Activated naive CD4-positive, alpha-beta T cell treated with anti-CD3 and anti-CD28 coated beads, Interleukin-2, amount 10 ng/mL, durations not matched to agents 7 days and 5 days (primary cell): Measurements from ENCODE around the gene EHBP1.
"Not testable (repeated sequence)": the region's sequence is repeated elsewhere in the genome, so short reads cannot be mapped to it uniquely, and the experiment has no call there.

ENCODE experiments used
- CTCF ChIA-PET: fragments of 350-600 bp; sonication (Branson Sonifier 250); formaldehyde crosslinking; loops from one replicate; lab custom pipeline; 2021; ENCODE audit warnings: antibody characterized with exemption; lab: Charles Lee
- DNase-seq: peaks from one replicate; pipeline ENCODE4 v3.0.0-alpha.2; 2020
- H3K27ac Mint-ChIP-seq: one replicate; pipeline ENCODE4 v1.8.0; 2021; ENCODE audit warnings: mild to moderate bottlenecking, moderate library complexity, mixed read lengths
- H3K27me3 Mint-ChIP-seq: one replicate; pipeline ENCODE4 v1.8.0; 2021; ENCODE audit warnings: mild to moderate bottlenecking, mixed read lengths
- H3K36me3 Mint-ChIP-seq: one replicate; pipeline ENCODE4 v1.8.0; 2021; ENCODE audit warnings: mixed read lengths
- H3K4me1 Mint-ChIP-seq: one replicate; pipeline ENCODE4 v1.8.0; 2021; ENCODE audit warnings: mixed read lengths
- H3K4me3 Mint-ChIP-seq: one replicate; pipeline ENCODE4 v1.8.0; 2021; ENCODE audit warnings: mild to moderate bottlenecking, moderate library complexity, mixed read lengths
- H3K9me3 Mint-ChIP-seq: one replicate; pipeline ENCODE4 v1.8.0; 2021; ENCODE audit warnings: mixed read lengths

Gene EHBP1

GRCh38 chr2:62736899-62737559 lies 31.5 kb downstream of the EHBP1 start:
- CTCF ChIA-PET, result interaction anchor here (0.6 kb wide), 1 partner anchor 807 kb away, joined by 3 read pairs; no protein-coding TSS in a partner anchor
- no peak for DNase-seq
- peaks cover 1% of the 10 kb centered on the region for H3K36me3 Mint-ChIP-seq
- H3K4me1 Mint-ChIP-seq, result peaks cover 3% of the 10 kb centered on the region
- no peak overlapping the region for H3K27ac Mint-ChIP-seq
- H3K9me3 Mint-ChIP-seq, result no peaks in the 10 kb centered on the region
- H3K4me3 Mint-ChIP-seq, result no peak overlapping the region
- H3K27me3 Mint-ChIP-seq, result no peaks in the 10 kb centered on the region

GRCh38 chr2:62738981-62739936 lies 33.7 kb downstream of the EHBP1 start:
- Mint-ChIP-seq H3K27me3 (no peaks in the 10 kb centered on the region), H3K4me3 (no peak overlapping the region), H3K36me3 (no peaks in the 10 kb centered on the region), H3K9me3 (no peaks in the 10 kb centered on the region), H3K4me1 (peaks cover 3% of the 10 kb centered on the region), H3K27ac (no peak overlapping the region)
- CTCF ChIA-PET, result interaction anchor here (0.9 kb wide), 1 partner anchor 15 kb away, joined by 3 read pairs; no protein-coding TSS in a partner anchor
- no peak for DNase-seq

- H3K9me3 Mint-ChIP-seq, result no peaks in the 10 kb centered on the region
Observed at GRCh38 chr2:62740221-62740620, 34.7 kb downstream of the EHBP1 start.

DNA sequence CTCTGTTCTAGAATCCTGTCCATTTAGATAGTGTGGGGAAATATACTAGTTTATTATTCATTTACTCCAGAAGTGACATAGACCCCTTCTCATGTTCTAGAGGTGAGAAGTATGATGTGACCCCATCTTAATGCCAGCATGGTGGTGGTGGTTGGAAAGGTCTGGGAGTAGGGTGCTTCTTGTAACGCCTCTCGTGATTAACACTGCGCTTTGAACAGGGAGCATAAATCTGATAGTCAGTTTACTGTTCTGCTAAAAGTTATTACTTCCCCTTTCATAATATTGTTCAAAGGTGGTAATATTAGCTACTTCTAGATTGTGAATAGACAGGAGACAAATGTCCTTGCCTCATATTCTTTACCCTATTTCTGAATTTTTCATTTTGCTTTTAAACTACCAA lies 35.6 kb downstream of the EHBP1 start:
- Mint-ChIP-seq H3K36me3 (no peaks in the 10 kb centered on the region), H3K4me3 (no peak overlapping the region), H3K4me1 (peaks cover 3% of the 10 kb centered on the region), H3K27me3 (no peaks in the 10 kb centered on the region), H3K27ac (no peak overlapping the region), H3K9me3 (no peaks in the 10 kb centered on the region)
- DNase-seq, result no peak
- CTCF ChIA-PET, result no interaction called here

More at GRCh38 chr2:62740221-62740620, 34.7 kb downstream of the EHBP1 start:
- CTCF ChIA-PET, result interaction anchor here (0.9 kb wide), 1 partner anchor 16 kb away, joined by 3 read pairs; no protein-coding TSS in a partner anchor
- Mint-ChIP-seq H3K27me3 (no peaks in the 10 kb centered on the region), H3K27ac (no peak overlapping the region), H3K36me3 (no peaks in the 10 kb centered on the region), H3K4me3 (no peak overlapping the region), H3K4me1 (peaks cover 3% of the 10 kb centered on the region)
- DNase-seq, result no peak

- no peaks in the 10 kb centered on the region for H3K27me3 Mint-ChIP-seq
- CTCF ChIA-PET, result interaction anchor here (1.7 kb wide), 1 partner anchor 33 kb away, joined by 4 read pairs; no protein-coding TSS in a partner anchor
- H3K27ac Mint-ChIP-seq, result no peak overlapping the region
Observed at GRCh38 chr2:62741954-62742722, 36.6 kb downstream of the EHBP1 start.

DNA sequence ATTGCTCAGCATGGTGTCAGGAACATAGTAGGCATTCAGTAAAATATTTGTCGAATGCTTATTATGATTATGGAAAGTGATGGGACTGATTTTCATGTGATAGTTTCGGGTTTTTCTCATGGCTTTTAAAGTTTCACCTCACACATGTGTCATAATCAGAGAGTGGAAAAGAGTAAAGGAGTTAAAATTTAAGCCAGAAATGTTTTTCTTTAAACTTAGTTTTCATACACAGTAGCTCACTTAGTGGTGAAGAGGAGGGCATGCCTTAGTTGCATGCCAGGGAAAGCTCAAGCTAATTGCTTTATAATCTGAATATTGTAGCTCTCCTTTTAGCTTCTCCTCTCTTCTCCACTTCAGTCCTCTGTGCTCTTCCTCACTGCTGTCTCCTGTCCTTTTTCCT lies 38.0 kb downstream of the EHBP1 start:
- no peak for DNase-seq
- Mint-ChIP-seq H3K4me1 (peaks cover 3% of the 10 kb centered on the region), H3K9me3 (no peaks in the 10 kb centered on the region), H3K4me3 (no peak overlapping the region), H3K27me3 (no peaks in the 10 kb centered on the region), H3K27ac (no peak overlapping the region), H3K36me3 (peaks cover 3% of the 10 kb centered on the region)
- CTCF ChIA-PET, result interaction anchor here (1.7 kb wide), 1 partner anchor 32 kb away, joined by 4 read pairs; no protein-coding TSS in a partner anchor

More at GRCh38 chr2:62741954-62742722, 36.6 kb downstream of the EHBP1 start:
- Mint-ChIP-seq H3K36me3 (no peaks in the 10 kb centered on the region), H3K4me1 (peaks cover 3% of the 10 kb centered on the region), H3K9me3 (no peaks in the 10 kb centered on the region), H3K4me3 (no peak overlapping the region)
- DNase-seq, result no peak

GRCh38 chr2:62744603-62745002 lies 39.1 kb downstream of the EHBP1 start:
- CTCF ChIA-PET, result no interaction called here

GRCh38 chr2:62745891-62746481 lies 40.5 kb downstream of the EHBP1 start:
- Mint-ChIP-seq H3K27ac (no peak overlapping the region), H3K36me3 (peaks cover 11% of the 10 kb centered on the region), H3K27me3 (no peaks in the 10 kb centered on the region), H3K9me3 (peaks cover 7% of the 10 kb centered on the region), H3K4me1 (no peaks in the 10 kb centered on the region), H3K4me3 (no peak overlapping the region)
- no peak for DNase-seq
- CTCF ChIA-PET, result no interaction called here

More at GRCh38 chr2:62744603-62745002, 39.1 kb downstream of the EHBP1 start:
- H3K36me3 Mint-ChIP-seq, result peaks cover 5% of the 10 kb centered on the region
- H3K9me3 Mint-ChIP-seq, result peaks cover 2% of the 10 kb centered on the region
- no peak for DNase-seq
- no peak overlapping the region for H3K27ac Mint-ChIP-seq
- H3K4me3 Mint-ChIP-seq, result no peak overlapping the region
- H3K4me1 Mint-ChIP-seq, result no peaks in the 10 kb centered on the region
- H3K27me3 Mint-ChIP-seq, result no peaks in the 10 kb centered on the region

- no peak overlapping the region for H3K27ac Mint-ChIP-seq
- DNase-seq, result no peak
- peaks cover 7% of the 10 kb centered on the region for H3K9me3 Mint-ChIP-seq
- no peaks in the 10 kb centered on the region for H3K27me3 Mint-ChIP-seq
- no peak overlapping the region for H3K4me3 Mint-ChIP-seq
- CTCF ChIA-PET, result no interaction called here
- peaks cover 15% of the 10 kb centered on the region for H3K36me3 Mint-ChIP-seq
- no peaks in the 10 kb centered on the region for H3K4me1 Mint-ChIP-seq
Observed at GRCh38 chr2:62747169-62747568, 41.7 kb downstream of the EHBP1 start.

DNA sequence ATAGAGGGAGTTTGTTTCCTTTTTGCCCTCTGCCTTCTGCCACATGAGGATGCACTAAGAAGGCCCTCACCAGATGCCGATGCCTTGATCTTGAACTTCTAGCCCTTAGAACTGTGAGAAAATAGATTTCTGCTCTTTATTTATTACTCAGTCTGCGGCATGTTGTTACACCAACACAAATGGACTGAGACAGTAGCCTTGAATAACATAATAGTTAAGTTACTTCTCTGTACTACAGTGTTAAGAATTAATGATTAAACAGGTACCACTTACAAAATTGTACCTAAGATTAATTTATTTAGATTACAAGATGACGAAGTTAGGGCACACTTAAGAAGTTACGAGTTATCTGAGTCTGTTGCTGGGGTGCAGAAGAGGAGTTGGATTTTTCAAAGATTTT lies 42.4 kb downstream of the EHBP1 start:
- Mint-ChIP-seq H3K27me3 (no peaks in the 10 kb centered on the region), H3K36me3 (peaks cover 15% of the 10 kb centered on the region), H3K4me3 (no peak overlapping the region), H3K9me3 (peaks cover 7% of the 10 kb centered on the region), H3K4me1 (no peaks in the 10 kb centered on the region), H3K27ac (no peak overlapping the region)
- CTCF ChIA-PET, result no interaction called here
- DNase-seq, result no peak

GRCh38 chr2:62749111-62749510 lies 43.6 kb downstream of the EHBP1 start:
- H3K27me3 Mint-ChIP-seq, H3K4me1 Mint-ChIP-seq, CTCF ChIA-PET, H3K27ac Mint-ChIP-seq, H3K4me3 Mint-ChIP-seq, DNase-seq: not testable (repeated sequence)
- Mint-ChIP-seq H3K9me3 (peaks cover 11% of the 10 kb centered on the region), H3K36me3 (peaks cover 18% of the 10 kb centered on the region)

DNA sequence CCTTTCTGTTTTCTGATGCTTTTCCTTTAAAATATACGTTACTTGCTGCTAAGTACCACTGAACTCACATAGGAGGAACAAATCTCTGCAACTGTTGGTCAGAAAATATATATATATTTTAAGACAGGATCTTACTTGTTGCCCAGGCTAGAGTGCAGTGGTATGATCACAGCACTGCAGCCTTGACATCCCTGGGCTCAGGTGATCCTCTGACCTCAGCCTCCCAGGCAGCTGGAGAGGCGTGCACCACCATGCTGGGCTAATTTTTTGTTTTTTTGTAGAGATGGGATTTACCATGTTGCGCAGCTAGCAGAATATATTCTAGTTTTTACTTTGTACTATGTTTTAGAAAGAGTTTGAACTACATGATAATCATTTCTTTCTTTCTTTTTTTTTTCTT lies 51.5 kb downstream of the EHBP1 start:
- H3K27ac Mint-ChIP-seq, result no peak overlapping the region
- H3K9me3 Mint-ChIP-seq, result peaks cover 7% of the 10 kb centered on the region
- H3K4me3 Mint-ChIP-seq, result no peak overlapping the region
- CTCF ChIA-PET, result no interaction called here
- no peaks in the 10 kb centered on the region for H3K4me1 Mint-ChIP-seq
- no peaks in the 10 kb centered on the region for H3K27me3 Mint-ChIP-seq
- H3K36me3 Mint-ChIP-seq, result peaks cover 5% of the 10 kb centered on the region
- DNase-seq, result no peak

DNA sequence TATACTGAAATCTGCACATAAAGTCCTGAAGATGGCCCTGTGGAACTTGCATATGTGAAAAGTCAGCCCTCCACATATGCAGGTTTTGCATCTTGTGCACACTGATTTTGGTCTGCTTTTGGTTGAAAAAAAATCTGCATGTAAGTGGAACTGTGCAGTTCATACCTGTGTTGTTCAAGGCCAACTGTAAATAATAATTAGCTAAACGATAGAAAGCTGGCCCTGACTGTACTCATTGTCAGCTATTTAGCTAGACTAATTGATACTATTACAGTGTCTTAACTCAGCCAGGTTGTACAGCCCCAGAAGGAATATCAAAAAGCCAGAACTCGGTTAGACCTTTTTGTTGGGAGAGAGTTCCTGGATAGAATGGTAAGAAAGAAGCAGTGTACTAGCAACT lies 54.5 kb downstream of the EHBP1 start:
- CTCF ChIA-PET, result no interaction called here
- no peaks in the 10 kb centered on the region for H3K4me1 Mint-ChIP-seq
- no peak overlapping the region for H3K4me3 Mint-ChIP-seq
- no peaks in the 10 kb centered on the region for H3K27me3 Mint-ChIP-seq
- no peaks in the 10 kb centered on the region for H3K36me3 Mint-ChIP-seq
- no peak for DNase-seq
- no peak overlapping the region for H3K27ac Mint-ChIP-seq
- peaks cover 3% of the 10 kb centered on the region for H3K9me3 Mint-ChIP-seq
